Astrocyte of the spinal cord (primary cell): ENCODE measurements around the gene GNAI3.

Source experiments
- DNase-seq: peaks from one replicate; pipeline ENCODE4 v3.0.0; 2011; ENCODE audit warnings: low read depth, low spot score
- H3K4me3 ChIP-seq: 2 replicates; pipeline ENCODE4 v1.5.1; 2011; ENCODE audit warnings: low read depth, mild to moderate bottlenecking, low read length, moderate library complexity
- CTCF ChIP-seq: IDR thresholded peaks from 2 replicates; pipeline ENCODE4 v1.5.1; 2012; ENCODE audit warnings: low read depth, mild to moderate bottlenecking, low read length, inconsistent platforms
- in situ Hi-C: cut with HindIII; loops from 2 replicates; pipeline ENCODE4 v1.10.0; 2017; ENCODE audit warnings: low sequenced_read_pairs

GNAI3 gene

GRCh38 chr1:109649491-109649914 lies 101.1 kb downstream of the GNAI3 start:
- in situ Hi-C loops: loop anchor here (10.0 kb wide), 1 partner anchor 125 kb away; no protein-coding TSS in a partner anchor
- TF ChIP-seq CTCF: peak; percentile 29
- DNase-seq: peak; percentile 43
- H3K4me3 ChIP-seq: peak overlapping the region; percentile 21

DNA sequence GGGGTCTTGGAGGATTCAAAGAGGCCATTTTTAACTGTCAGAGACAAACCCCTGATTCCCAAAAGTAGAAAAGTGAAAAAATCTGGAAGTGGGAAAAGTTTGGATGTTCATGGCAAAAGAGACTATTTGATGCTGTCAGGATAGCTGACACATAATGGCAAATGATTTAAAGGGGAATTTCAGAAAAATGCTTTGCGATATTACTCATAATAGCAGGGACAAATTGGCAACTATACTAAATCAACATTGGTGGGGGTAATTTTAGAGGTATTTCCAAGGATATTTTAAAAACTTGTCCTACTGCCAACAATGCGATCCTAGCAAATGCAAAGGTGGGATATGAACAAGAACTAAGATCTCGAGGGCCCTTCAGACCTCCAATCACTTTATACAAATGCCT lies 102.2 kb downstream of the GNAI3 start:
- H3K4me3 ChIP-seq: no peak overlapping the region
- in situ Hi-C loops: no loop called here
- no peak for DNase-seq
- no peak for TF ChIP-seq CTCF

DNA sequence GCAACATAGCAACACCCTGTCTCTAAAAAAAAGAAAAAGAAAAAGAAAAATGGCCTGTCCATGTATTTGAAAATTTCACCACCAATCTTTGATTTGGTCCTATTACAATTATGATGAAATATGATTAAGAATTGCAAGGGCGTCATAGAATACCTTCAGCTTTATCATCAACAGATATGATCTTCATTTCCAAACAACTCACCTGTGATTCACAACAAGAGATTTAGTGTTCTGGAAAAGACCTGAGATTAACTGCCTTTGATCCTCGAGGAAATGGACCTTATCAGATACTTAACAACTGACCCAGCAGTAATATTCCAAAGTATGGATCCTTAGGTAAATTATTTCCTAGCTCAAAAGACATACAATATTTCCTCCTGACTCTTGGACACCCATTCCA lies 104.0 kb downstream of the GNAI3 start:
- H3K4me3 ChIP-seq: no peak overlapping the region
- in situ Hi-C loops: no loop called here
- TF ChIP-seq CTCF: no peak
- no peak for DNase-seq

- DNase-seq: no peak
- H3K4me3 ChIP-seq: no peak overlapping the region
- in situ Hi-C loops: no loop called here
- no peak for TF ChIP-seq CTCF
These were observed 104.9 kb downstream of the GNAI3 start for GRCh38 chr1:109653306-109653705.

DNA sequence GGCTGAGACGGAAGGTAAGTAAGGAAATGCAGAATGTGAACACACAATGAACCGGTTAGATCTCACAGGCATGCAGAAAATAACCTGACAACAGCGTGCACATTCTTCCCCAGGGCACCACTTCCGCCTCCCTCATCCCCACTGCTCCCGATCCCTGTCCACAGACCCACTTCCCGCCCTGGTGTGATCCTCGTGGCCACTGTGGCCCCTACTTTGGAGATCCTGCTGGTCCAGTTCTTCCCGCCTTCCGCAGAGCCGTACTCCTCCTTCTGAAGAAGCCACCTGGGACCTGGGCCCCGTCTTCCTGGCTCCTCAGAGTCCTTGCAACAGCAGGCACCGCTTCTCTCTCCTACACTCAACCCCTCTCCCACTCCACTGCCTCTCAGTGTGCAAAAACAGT lies 106.1 kb downstream of the GNAI3 start:
- TF ChIP-seq CTCF: no peak
- in situ Hi-C loops: no loop called here
- DNase-seq: no peak
- no peak overlapping the region for H3K4me3 ChIP-seq

DNA sequence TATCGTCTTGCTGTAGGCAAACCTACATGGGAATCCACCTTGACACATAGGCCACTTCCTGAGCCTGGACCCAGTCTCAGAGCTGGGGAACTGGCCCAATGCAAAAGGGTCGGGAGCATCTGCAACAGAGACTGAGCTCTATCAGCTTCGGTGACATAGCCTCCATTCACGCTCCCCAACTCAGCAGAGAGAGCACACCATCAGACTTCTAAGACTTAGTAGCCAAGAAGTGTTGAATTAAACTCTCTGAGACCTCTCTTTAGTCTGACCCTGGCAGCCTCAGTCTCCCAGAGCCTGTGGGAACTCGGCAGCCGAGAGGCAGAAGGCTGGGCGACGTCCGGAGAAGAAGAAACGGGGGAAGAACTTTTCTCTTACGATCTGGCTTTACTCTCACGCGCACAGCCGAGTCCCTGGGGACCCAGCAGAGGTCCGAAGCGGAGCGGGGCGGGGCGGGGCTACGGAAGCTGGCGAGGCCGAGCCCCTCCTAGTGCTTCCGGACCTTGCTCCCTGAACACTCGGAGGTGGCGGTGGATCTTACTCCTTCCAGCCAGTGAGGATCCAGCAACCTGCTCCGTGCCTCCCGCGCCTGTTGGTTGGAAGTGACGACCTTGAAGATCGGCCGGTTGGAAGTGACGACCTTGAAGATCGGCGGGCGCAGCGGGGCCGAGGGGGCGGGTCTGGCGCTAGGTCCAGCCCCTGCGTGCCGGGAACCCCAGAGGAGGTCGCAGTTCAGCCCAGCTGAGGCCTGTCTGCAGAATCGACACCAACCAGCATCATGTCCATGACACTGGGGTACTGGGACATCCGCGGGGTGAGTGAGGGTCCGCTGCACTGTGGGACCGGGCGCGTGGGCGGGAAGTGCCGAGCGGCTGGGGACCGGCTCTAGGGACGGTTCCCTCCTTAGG lies 107.5 kb downstream of the GNAI3 start, which contains the start of gene GSTM4:
Gene GSTM4, plus strand, starts transcription at position 485 of the 905 bp plus-strand sequence. Its CDS starts 291 bp downstream, at position 776.
- DNase-seq: peak; percentile 69
- in situ Hi-C loops: no loop called here
- peak within 1 kb of the TSS; percentile 74 for H3K4me3 ChIP-seq
- TF ChIP-seq CTCF: peak; percentile 17
